OCI-LY3 (cell line): Measurements from ENCODE around the gene C4orf36.

Source experiments
- H2AFZ ChIP-seq: fragments of 200-600, 300-600 bp; shearing (Covaris generic); 2 replicates; pipeline ENCODE4 v1.6.0; 2014; ENCODE audit warnings: antibody characterized with exemption, low read depth, low read length
- H3K27ac ChIP-seq: fragments of 200-600, 300-600 bp; sonication (generic); 2 replicates; pipeline ENCODE4 v1.5.1; 2014; ENCODE audit warnings: mild to moderate bottlenecking, low read length, moderate library complexity, mixed read lengths
- H3K27me3 ChIP-seq: fragments of 200-600, 300-600 bp; sonication (generic); 2 replicates; pipeline ENCODE4 v1.6.1; 2014; ENCODE audit warnings: low read depth, low read length, mixed read lengths
- H3K36me3 ChIP-seq: fragments of 200-600, 300-600 bp; sonication (generic); replicated peaks from 2 replicates; pipeline ENCODE3; 2014; ENCODE audit warnings: low read depth, low read length, mixed read lengths
- H3K4me1 ChIP-seq: fragments of 300-600, 200-600 bp; sonication (generic); 2 replicates; pipeline ENCODE4 v1.6.1; 2014; ENCODE audit warnings: low read length, mixed read lengths
- H3K4me2 ChIP-seq: fragments of 200-600, 300-600 bp; sonication (generic); 2 replicates; pipeline ENCODE4 v1.6.1; 2014; ENCODE audit warnings: low read length, mixed read lengths
- H3K4me3 ChIP-seq: fragments of 300-600, 200-600 bp; sonication (generic); 2 replicates; pipeline ENCODE4 v1.5.1; 2014; ENCODE audit warnings: antibody characterized with exemption, mild to moderate bottlenecking, low read length, moderate library complexity
- H3K79me2 ChIP-seq: fragments of 300-600, 200-600 bp; shearing (Covaris generic); 2 replicates; pipeline ENCODE4 v1.6.1; 2014; ENCODE audit warnings: mild to moderate bottlenecking, low read length, mixed read lengths
- H3K9ac ChIP-seq: fragments of 300-600, 200-600 bp; shearing (Covaris generic); 2 replicates; pipeline ENCODE4 v1.6.0; 2014; ENCODE audit warnings: mild to moderate bottlenecking, low read length, moderate library complexity
- H3K9me3 ChIP-seq: fragments of 200-600, 300-600 bp; shearing (Covaris generic); 2 replicates; pipeline ENCODE4 v1.6.1; 2014; ENCODE audit warnings: low read length, mixed read lengths; ENCODE audit not compliant: insufficient read depth
- H4K20me1 ChIP-seq: fragments of 200-600, 300-600 bp; sonication (generic); 2 replicates; pipeline ENCODE4 v1.6.1; 2016; ENCODE audit warnings: low read length, mixed read lengths; ENCODE audit not compliant: insufficient read depth
- CTCF ChIP-seq: fragments of 200-600, 300-600 bp; sonication (generic); IDR thresholded peaks from 2 replicates; pipeline ENCODE4 v1.5.1; 2014; ENCODE audit warnings: antibody characterized with exemption, low read length, low read depth
- EZH2phosphoT487 ChIP-seq: fragments of 200-600 bp; shearing (Covaris generic); IDR thresholded peaks from 2 replicates; pipeline ENCODE4 v1.6.1; 2018; ENCODE audit warnings: antibody characterized with exemption, mixed run types, low read depth

C4orf36 gene

DNA sequence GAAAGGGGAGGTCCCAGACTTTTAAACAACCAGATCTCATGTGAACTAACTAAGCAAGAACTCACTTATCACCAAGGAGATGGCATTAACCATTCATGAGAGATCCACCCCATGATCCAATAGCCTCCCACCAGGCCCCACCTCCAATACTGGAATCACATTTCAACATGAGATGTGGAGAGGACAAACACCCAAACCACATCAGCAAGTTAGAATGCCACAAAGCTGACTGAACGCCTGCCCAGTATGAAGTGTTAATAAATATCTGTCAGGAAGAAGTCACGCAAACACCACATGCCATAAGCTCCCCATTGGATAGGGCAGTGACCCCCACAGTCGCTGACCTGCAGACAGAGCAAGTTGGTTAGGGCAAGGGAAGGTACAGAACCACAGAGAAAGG is 57.3 kb downstream of the C4orf36 start:
- Histone ChIP-seq H2AFZ (no peak overlapping the region), H4K20me1 (no peaks in the 10 kb centered on the region), H3K36me3 (no peaks in the 10 kb centered on the region), H3K27ac (no peak overlapping the region), H3K4me1 (no peaks in the 10 kb centered on the region), H3K27me3 (no peaks in the 10 kb centered on the region), H3K79me2 (no peaks in the 10 kb centered on the region), H3K9me3 (no peaks in the 10 kb centered on the region), H3K4me3 (no peak overlapping the region), H3K9ac (no peak overlapping the region), H3K4me2 (no peak overlapping the region)
- TF ChIP-seq CTCF (no peak), EZH2phosphoT487 (no peak)

DNA sequence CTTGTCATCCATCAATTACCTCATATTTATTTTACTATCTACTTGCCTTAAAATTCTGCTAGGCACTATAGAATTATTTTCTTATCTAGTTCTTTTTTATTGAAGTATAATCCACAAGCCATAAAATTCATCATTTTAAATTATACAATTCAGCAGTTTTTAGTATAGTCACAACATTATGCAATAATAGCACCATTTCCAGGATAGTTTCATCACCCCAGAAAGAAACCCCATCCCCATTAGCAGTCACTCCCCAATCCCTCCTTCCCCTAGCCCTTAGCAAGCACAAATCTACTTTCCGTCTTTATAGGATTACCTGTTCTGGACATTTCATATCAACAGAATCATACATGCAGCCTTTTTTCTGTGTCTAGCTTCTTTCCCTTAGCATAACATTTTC is 58.6 kb downstream of the C4orf36 start:
- Histone ChIP-seq H3K4me3 (no peak overlapping the region), H3K27ac (no peak overlapping the region), H3K27me3 (no peaks in the 10 kb centered on the region), H4K20me1 (no peaks in the 10 kb centered on the region), H3K4me1 (no peaks in the 10 kb centered on the region), H3K79me2 (no peaks in the 10 kb centered on the region), H3K9me3 (no peaks in the 10 kb centered on the region), H3K9ac (no peak overlapping the region), H2AFZ (no peak overlapping the region), H3K36me3 (no peaks in the 10 kb centered on the region), H3K4me2 (no peak overlapping the region)
- TF ChIP-seq EZH2phosphoT487: no peak
- TF ChIP-seq CTCF: no peak

DNA sequence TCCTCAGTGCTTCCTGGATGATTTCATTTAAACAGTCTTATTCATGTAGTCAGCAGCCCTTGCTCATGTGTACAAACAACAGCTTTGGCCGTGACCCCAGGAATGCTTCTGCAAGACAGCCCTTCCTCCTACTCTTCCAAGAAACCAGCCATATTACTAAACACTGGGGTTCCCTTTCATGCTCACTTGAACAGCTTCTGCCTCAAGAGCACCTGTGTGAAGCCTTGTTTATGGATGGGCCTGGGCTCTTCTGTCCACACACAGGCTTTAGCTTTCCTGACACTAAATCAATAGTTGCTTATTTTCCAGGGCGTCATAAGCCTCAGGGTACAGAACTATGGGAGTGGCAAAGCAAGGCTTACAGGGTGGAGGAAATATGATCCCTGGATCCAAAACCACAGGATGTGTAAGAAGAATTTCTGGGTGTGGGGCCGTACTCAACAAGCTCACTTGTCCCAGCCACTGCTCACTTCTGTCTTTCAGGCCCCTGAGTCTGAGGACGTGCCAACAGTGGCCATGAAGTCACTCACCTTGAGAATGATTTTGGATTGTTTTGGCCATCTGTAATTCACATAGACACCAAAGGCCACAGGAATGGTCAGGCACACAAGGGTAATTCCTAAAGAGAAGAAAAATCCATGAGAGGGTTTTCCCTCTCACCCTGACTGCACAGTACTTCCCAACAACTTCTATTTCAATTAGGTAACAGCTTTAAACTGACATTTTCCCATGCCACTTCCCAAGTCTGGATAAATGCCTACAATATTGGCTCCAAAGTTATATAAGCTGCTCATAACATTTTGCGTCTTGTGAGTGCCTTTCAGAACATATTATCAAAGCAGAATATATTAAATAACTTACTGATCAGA is 60.7 kb downstream of the C4orf36 start:
- no peak overlapping the region for H3K27ac ChIP-seq

More for the DNA sequence above, 60.7 kb downstream of the C4orf36 start:
- H3K79me2 ChIP-seq: no peaks in the 10 kb centered on the region
- H3K4me1 ChIP-seq: peaks cover 2% of the 10 kb centered on the region; the same call in 1 of the 2 replicates
- H2AFZ ChIP-seq: no peak overlapping the region
- no peaks in the 10 kb centered on the region for H3K9me3 ChIP-seq
- H3K36me3 ChIP-seq: no peaks in the 10 kb centered on the region
- H3K9ac ChIP-seq: no peak overlapping the region
- no peak overlapping the region for H3K4me3 ChIP-seq
- no peaks in the 10 kb centered on the region for H3K27me3 ChIP-seq
- TF ChIP-seq EZH2phosphoT487 (no peak), CTCF (no peak)
- H3K4me2 ChIP-seq: no peak overlapping the region
- no peaks in the 10 kb centered on the region for H4K20me1 ChIP-seq
